SK-N-SH treated with all-trans-retinoic acid at 6 μM for 48 hours (cell line): ENCODE measurements around the gene FAHD1.
"Not testable (repeated sequence)": the region's sequence is repeated elsewhere in the genome, so short reads cannot be mapped to it uniquely, and the experiment has no call there.

ENCODE experiments used
- ATAC-seq: fragments of 200-7000 bp; cut with Tn5 transposase; 3 replicates; pipeline ENCODE4 v1.9.1; 2020; ENCODE audit warnings: mild to moderate bottlenecking, moderate library complexity
- ARNTL ChIP-seq: fragments of 450-650 bp; formaldehyde crosslinking; IDR thresholded peaks from 2 replicates; pipeline ENCODE4 v1.5.0; 2020; ENCODE audit warnings: low read depth, mild to moderate bottlenecking, moderate library complexity, borderline replicate concordance
- BACH2 ChIP-seq: fragments of 250-450 bp; sonication (Bioruptor Pico); IDR thresholded peaks from 2 replicates; pipeline ENCODE4 v1.9.0; 2021; ENCODE audit warnings: mild to moderate bottlenecking, borderline replicate concordance
- ESRRG ChIP-seq: fragments of 250-450 bp; sonication (Bioruptor Pico); IDR thresholded peaks from 2 replicates; pipeline ENCODE4 v1.6.1; 2021; ENCODE audit warnings: mild to moderate bottlenecking
- ISL1 ChIP-seq: fragments of 250-450 bp; sonication (Bioruptor Pico); IDR thresholded peaks from 2 replicates; pipeline ENCODE4 v2.1.2; 2022; ENCODE audit warnings: mild to moderate bottlenecking, moderate library complexity
- OSR1 ChIP-seq: fragments of 250-450 bp; sonication (Bioruptor Pico); IDR thresholded peaks from 2 replicates; pipeline ENCODE4 v1.8.0; 2022; ENCODE audit warnings: moderate library complexity, mild to moderate bottlenecking, inconsistent platforms
- SNAI2 ChIP-seq: fragments of 250-450 bp; sonication (Bioruptor Pico); IDR thresholded peaks from 2 replicates; pipeline ENCODE4 v1.5.0; 2020; ENCODE audit warnings: mild to moderate bottlenecking, moderate library complexity
- TCF4 ChIP-seq: fragments of 250-450 bp; sonication (Bioruptor Pico); IDR thresholded peaks from 2 replicates; pipeline ENCODE4 v1.8.0; 2021; ENCODE audit warnings: mild to moderate bottlenecking, moderate library complexity, borderline replicate concordance
- TOX ChIP-seq: fragments of 250-450 bp; sonication (Bioruptor Pico); IDR thresholded peaks from 2 replicates; pipeline ENCODE4 v1.8.0; 2021; ENCODE audit warnings: mild to moderate bottlenecking, moderate library complexity, borderline replicate concordance
- ZC3H10 ChIP-seq: fragments of 250-450 bp; sonication (Bioruptor Pico); IDR thresholded peaks from 2 replicates; pipeline ENCODE4 v1.5.1; 2021; ENCODE audit warnings: mild to moderate bottlenecking, moderate library complexity
- ZFP3 ChIP-seq: fragments of 250-450 bp; sonication (Bioruptor Pico); IDR thresholded peaks from 2 replicates; pipeline ENCODE4 v1.5.0; 2020; ENCODE audit warnings: mild to moderate bottlenecking, moderate library complexity
- ZNF8 ChIP-seq: fragments of 450-650 bp; formaldehyde crosslinking; IDR thresholded peaks from 2 replicates; pipeline ENCODE4 v1.5.0; 2020; ENCODE audit warnings: mild to moderate bottlenecking, moderate library complexity
- TF ChIP-seq, protein P1 (sequence below): fragments of 250-450 bp; sonication (Bioruptor Pico); IDR thresholded peaks from 2 replicates; pipeline ENCODE4 v1.8.0; 2020; ENCODE audit warnings: mild to moderate bottlenecking, moderate library complexity, borderline replicate concordance
- TF ChIP-seq, protein P2 (sequence below): fragments of 250-450 bp; sonication (Bioruptor Pico); IDR thresholded peaks from 2 replicates; pipeline ENCODE4 v1.5.1; 2021; ENCODE audit warnings: mild to moderate bottlenecking, moderate library complexity
- TF ChIP-seq, protein P3 (sequence below): fragments of 250-450 bp; sonication (Bioruptor Pico); IDR thresholded peaks from 2 replicates; pipeline ENCODE4 v1.5.1; 2020; ENCODE audit warnings: low read depth, mild to moderate bottlenecking, moderate library complexity
- TF ChIP-seq, protein P4 (sequence below): fragments of 250-450 bp; sonication (Bioruptor Pico); IDR thresholded peaks from 2 replicates; pipeline ENCODE4 v1.8.0; 2021; ENCODE audit warnings: low read depth, mild to moderate bottlenecking, moderate library complexity, borderline replicate concordance

Gene FAHD1

DNA sequence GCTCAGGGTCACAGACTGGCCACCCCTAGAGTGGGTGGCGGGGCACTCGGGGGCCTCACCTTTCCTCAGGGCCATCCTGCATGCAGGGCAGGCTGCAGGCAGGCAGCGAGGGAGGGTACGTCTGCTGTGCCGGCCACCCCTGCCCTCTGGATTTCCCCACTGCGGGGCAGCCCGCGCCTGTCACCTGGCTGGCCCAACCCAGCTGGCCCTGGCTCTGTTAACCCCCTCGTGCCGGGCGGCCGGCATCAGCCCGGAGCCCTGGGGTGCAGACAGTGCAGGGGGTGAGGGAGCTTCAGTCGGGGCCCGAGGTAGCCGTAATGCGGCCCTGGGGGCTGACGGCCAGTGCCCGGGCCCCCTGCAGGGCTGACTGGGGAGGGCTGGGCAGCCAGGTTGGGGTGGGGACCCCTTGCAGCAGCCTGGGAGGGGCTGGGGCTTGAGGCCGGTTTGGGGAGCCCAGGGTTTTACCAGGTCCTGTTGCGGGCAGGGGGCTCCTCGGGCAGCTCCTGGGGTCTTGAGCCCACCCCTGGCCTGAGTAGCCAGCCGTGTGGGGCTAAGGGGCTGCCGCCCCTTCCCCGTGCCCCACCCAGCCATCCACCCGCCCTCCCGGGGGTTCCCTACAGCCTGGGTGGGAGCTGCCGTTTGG is 33.3 kb upstream of the FAHD1 start, which contains the start of gene IGFALS:
IGFALS (minus strand) TSS at position 128 of the 643 bp plus-strand sequence; CDS start at position 75, 53 bp downstream.
- ATAC-seq, result no peak; the same call in 2 of the 3 replicates
- TF ChIP-seq BACH2 (CRISPR knock-in tag), result no peak

DNA sequence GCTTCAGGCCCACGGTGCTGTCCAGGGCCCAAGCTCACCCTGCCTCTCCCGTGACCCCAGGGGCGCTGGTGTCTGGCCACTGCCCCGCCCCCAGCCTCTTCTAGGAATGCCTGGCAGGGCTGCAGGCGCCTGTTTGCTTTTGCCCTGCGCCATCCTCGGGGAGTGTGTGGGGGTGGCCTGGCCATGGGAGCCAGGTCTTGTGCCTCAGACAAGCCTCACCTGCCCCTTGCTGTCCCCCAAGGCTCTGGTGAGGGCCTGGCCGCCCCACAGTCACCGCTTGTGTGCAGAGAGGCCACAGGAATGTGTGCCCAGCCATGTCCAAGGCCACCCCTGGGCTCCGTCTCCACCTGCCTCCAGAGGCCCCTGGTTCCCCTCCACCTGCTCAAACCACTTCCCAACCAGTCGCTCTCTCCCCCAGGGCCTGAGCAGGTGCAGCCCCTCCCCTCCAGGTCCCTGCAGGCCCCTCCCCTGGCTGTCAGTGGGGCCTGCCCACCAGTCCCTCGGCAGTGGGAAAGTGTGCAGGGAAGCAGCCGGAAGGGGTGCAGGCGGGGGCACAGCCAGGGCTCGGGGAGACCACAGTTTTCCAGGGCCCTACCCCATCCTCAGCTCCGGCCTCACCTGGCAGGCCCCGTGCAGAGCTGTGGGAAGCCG is 32.7 kb upstream of the FAHD1 start:
- ATAC-seq, result no peak
- no peak for TF ChIP-seq ZC3H10

DNA sequence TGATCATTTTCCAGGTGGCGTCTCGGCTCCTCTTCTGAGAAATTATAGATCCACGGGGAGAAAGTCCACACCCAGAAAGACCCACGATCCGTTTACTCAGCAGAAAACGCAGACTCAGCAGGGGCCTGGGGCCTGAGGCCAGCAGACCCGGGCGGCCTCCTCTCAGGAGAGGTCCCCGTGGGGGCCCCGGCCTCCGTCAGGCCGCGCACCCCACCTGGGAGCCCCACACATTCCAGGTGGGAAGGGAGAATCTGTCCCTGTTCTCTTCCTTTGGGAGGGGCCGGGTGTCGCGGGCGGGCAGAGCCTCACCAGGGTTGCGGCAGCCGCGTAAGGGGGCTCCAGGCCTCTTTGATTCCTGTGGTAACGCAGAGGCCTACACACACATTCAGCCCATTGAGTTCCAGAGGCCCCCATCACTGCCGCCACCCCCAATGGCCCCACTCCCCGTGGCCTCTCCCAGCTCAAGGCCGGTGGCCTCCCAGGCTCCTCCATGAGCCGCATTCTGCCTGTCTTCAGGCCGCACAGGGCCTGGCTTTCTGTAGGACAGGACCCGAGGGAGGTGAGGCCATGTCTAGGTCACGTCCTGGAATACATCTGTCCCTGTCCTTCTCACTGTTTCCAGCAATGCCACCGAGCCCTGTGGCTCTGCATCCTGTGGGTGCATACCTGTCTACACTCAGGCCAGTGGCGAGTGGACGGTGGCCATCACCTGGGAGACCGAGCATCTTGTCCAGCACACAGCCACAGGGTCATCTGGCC is 31.9 kb upstream of the FAHD1 start:
- no peak for ATAC-seq
- TF ChIP-seq TOX (no peak), TCF4 (CRISPR knock-in tag) (no peak), ZFP3 (CRISPR knock-in tag) (no peak), OSR1 (no peak), ISL1 (CRISPR knock-in tag) (no peak)
- TF ChIP-seq, protein P1, sequence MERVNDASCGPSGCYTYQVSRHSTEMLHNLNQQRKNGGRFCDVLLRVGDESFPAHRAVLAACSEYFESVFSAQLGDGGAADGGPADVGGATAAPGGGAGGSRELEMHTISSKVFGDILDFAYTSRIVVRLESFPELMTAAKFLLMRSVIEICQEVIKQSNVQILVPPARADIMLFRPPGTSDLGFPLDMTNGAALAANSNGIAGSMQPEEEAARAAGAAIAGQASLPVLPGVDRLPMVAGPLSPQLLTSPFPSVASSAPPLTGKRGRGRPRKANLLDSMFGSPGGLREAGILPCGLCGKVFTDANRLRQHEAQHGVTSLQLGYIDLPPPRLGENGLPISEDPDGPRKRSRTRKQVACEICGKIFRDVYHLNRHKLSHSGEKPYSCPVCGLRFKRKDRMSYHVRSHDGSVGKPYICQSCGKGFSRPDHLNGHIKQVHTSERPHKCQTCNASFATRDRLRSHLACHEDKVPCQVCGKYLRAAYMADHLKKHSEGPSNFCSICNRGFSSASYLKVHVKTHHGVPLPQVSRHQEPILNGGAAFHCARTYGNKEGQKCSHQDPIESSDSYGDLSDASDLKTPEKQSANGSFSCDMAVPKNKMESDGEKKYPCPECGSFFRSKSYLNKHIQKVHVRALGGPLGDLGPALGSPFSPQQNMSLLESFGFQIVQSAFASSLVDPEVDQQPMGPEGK, result no peak
- TF ChIP-seq, protein P2, sequence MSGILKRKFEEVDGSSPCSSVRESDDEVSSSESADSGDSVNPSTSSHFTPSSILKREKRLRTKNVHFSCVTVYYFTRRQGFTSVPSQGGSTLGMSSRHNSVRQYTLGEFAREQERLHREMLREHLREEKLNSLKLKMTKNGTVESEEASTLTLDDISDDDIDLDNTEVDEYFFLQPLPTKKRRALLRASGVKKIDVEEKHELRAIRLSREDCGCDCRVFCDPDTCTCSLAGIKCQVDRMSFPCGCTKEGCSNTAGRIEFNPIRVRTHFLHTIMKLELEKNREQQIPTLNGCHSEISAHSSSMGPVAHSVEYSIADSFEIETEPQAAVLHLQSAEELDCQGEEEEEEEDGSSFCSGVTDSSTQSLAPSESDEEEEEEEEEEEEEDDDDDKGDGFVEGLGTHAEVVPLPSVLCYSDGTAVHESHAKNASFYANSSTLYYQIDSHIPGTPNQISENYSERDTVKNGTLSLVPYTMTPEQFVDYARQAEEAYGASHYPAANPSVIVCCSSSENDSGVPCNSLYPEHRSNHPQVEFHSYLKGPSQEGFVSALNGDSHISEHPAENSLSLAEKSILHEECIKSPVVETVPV (CRISPR knock-in tag), result no peak
- TF ChIP-seq, all 23 proteins: peak for 0

DNA sequence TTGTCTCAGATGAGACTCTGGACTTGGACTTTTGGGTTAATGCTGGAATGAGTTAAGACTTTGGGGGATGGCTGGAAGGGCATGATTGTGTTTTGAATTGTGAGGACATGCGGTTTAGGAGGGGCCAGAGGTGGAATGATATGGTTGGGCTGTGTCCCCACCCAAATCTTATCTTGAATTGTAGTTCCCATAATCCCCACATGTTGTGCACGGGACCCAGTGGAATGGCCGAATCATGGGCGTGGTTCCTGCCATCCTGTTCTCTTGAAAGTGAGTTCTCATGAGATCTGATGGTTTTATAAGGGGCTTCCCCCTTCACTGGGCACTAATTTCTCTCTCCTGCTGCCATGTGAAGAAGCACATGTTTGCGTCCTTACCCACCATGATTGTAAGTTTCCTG is 27.7 kb upstream of the FAHD1 start:
- ATAC-seq, result not testable (repeated sequence)

DNA sequence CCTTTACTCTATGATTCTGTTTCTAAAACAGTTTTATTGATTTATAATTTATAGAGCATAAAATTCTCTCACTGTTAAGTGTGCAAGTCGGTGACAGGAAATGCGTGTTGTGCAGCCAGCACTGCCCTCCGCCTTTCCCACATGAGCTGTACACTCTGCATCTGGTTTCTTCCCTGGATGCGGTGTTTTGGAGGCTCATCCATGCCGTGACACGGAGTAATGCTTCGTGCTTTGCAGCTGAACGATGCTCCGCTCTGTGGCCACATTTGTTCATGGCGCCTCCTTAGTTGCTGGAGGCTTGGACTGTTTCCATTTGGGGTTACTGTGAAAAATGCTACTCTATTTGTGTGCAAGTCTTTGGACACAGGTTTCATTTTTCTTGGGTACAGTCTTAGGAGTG is 26.3 kb upstream of the FAHD1 start:
- ATAC-seq, result no peak
- no peak for TF ChIP-seq ARNTL (CRISPR knock-in tag)
- TF ChIP-seq BACH2 (CRISPR knock-in tag), result no peak
- TF ChIP-seq, protein P3, sequence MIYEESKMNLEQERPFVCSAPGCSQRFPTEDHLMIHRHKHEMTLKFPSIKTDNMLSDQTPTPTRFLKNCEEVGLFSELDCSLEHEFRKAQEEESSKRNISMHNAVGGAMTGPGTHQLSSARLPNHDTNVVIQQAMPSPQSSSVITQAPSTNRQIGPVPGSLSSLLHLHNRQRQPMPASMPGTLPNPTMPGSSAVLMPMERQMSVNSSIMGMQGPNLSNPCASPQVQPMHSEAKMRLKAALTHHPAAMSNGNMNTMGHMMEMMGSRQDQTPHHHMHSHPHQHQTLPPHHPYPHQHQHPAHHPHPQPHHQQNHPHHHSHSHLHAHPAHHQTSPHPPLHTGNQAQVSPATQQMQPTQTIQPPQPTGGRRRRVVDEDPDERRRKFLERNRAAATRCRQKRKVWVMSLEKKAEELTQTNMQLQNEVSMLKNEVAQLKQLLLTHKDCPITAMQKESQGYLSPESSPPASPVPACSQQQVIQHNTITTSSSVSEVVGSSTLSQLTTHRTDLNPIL (CRISPR knock-in tag), result no peak
- no peak for TF ChIP-seq TCF4 (CRISPR knock-in tag)
- no peak for TF ChIP-seq ESRRG (CRISPR knock-in tag)
- TF ChIP-seq ZNF8 (CRISPR knock-in tag), result no peak
- no peak for TF ChIP-seq ZC3H10
- TF ChIP-seq, protein P4, sequence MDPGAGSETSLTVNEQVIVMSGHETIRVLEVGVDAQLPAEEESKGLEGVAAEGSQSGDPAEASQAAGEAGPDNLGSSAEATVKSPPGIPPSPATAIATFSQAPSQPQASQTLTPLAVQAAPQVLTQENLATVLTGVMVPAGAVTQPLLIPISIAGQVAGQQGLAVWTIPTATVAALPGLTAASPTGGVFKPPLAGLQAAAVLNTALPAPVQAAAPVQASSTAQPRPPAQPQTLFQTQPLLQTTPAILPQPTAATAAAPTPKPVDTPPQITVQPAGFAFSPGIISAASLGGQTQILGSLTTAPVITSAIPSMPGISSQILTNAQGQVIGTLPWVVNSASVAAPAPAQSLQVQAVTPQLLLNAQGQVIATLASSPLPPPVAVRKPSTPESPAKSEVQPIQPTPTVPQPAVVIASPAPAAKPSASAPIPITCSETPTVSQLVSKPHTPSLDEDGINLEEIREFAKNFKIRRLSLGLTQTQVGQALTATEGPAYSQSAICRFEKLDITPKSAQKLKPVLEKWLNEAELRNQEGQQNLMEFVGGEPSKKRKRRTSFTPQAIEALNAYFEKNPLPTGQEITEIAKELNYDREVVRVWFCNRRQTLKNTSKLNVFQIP (CRISPR knock-in tag), result no peak
- no peak for TF ChIP-seq SNAI2 (CRISPR knock-in tag)
- TF ChIP-seq, protein P1, result no peak
- TF ChIP-seq, all 23 proteins: peak for 0
